ENCODE data around the gene TXLNB. TPM values are rescaled to one million over a fixed set of nuclear protein-coding genes. Genes with fewer than 3 reads are reported as not detected.
"Not testable (repeated sequence)": the region's sequence is repeated elsewhere in the genome, so short reads cannot be mapped to it uniquely, and the experiment has no call there.

The TXLNB gene
- polyA plus RNA-seq, 1 experiment = 0.44 TPM

GRCh38 chr6:139303185-139303584 lies 11.4 kb upstream of the TXLNB start:
- Histone ChIP-seq H3K36me3 (ENCODE audit: control insufficient read depth, insufficient read depth, low read length) (no peaks in the 10 kb centered on the region), H3K4me3 (ENCODE audit: low read depth, low read length) (no peak overlapping the region), H3K27me3 (ENCODE audit: control insufficient read depth, insufficient read depth, low read length) (no peaks in the 10 kb centered on the region)
- POLR2A ChIA-PET = no interaction called here
- CTCF ChIA-PET = no interaction called here
- TF ChIP-seq, protein P1, sequence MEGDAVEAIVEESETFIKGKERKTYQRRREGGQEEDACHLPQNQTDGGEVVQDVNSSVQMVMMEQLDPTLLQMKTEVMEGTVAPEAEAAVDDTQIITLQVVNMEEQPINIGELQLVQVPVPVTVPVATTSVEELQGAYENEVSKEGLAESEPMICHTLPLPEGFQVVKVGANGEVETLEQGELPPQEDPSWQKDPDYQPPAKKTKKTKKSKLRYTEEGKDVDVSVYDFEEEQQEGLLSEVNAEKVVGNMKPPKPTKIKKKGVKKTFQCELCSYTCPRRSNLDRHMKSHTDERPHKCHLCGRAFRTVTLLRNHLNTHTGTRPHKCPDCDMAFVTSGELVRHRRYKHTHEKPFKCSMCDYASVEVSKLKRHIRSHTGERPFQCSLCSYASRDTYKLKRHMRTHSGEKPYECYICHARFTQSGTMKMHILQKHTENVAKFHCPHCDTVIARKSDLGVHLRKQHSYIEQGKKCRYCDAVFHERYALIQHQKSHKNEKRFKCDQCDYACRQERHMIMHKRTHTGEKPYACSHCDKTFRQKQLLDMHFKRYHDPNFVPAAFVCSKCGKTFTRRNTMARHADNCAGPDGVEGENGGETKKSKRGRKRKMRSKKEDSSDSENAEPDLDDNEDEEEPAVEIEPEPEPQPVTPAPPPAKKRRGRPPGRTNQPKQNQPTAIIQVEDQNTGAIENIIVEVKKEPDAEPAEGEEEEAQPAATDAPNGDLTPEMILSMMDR (IDR thresholded peaks at IDR 0.05; ENCODE audit: insufficient read depth, low read depth, low read length) = no peak
- DNase-seq (ENCODE audit: low read depth) = no peak

DNA sequence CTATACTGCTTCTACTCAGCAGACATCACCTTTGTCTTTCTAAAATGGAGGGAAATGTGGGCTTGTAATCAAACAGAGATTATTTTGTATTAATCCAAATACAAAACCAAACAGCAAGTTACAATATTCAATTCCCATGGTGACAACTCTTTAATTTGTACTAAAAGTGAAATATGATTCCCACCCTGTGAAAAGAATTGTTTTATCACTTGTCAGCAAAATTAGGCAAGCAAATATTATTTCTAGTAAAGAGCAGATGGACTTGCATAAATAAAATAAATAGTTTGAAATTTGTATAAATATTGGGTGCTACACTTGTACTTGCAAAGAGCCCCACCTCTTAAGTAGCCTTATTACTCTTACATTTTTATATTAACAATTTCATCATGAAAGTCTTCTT lies 6.1 kb upstream of the TXLNB start:
- Histone ChIP-seq H3K4me3 (ENCODE audit: low read depth, low read length) (no peak overlapping the region), H3K27me3 (ENCODE audit: control insufficient read depth, insufficient read depth, low read length) (no peaks in the 10 kb centered on the region), H3K36me3 (ENCODE audit: control insufficient read depth, insufficient read depth, low read length) (no peaks in the 10 kb centered on the region)
- ChIA-PET POLR2A (interaction anchor here (0.6 kb wide), 1 partner anchor 18 kb away, joined by 3 read pairs; no protein-coding TSS in a partner anchor), CTCF (no interaction called here)
- no peak for DNase-seq (ENCODE audit: low read depth)
- TF ChIP-seq, protein P1 (IDR thresholded peaks at IDR 0.05; ENCODE audit: insufficient read depth, low read depth, low read length) = no peak

- H3K27me3 ChIP-seq (ENCODE audit: control insufficient read depth, insufficient read depth, low read length) = no peaks in the 10 kb centered on the region
- DNase-seq (ENCODE audit: low read depth) = no peak
- ChIA-PET CTCF (interaction anchor here (1.5 kb wide), 1 partner anchor 17 kb away, joined by 5 read pairs; no protein-coding TSS in a partner anchor), POLR2A (no interaction called here)
- no peak overlapping the region for H3K4me3 ChIP-seq (ENCODE audit: low read depth, low read length)
- TF ChIP-seq, protein P1 (IDR thresholded peaks at IDR 0.05; ENCODE audit: insufficient read depth, low read depth, low read length) = no peak
- no peaks in the 10 kb centered on the region for H3K36me3 ChIP-seq (ENCODE audit: control insufficient read depth, insufficient read depth, low read length)
Observed at GRCh38 chr6:139296927-139297326, 5.1 kb upstream of the TXLNB start.

DNA sequence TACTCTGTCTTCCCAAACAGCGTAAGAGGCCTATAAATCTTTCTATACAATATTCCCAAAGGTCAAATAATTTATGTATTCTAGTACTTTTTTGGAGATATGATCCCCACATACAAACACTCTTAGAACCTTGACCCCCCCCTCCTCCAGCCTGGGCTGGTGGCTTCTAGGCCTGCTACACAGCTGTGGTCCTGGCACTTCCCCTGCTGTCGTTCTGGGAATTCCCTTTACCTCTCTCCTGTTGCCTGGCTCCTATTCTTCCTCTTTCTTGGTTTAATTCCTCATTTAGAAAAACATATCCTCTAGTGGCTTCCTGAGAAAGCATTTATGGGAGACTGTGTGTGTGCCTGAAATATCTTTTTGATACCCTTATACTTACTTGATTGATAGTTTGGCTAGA lies 4.1 kb upstream of the TXLNB start:
- TF ChIP-seq, protein P1 (IDR thresholded peaks at IDR 0.05; ENCODE audit: insufficient read depth, low read depth, low read length) = no peak
- CTCF ChIA-PET = interaction anchor here (1.5 kb wide), 1 partner anchor 18 kb away, joined by 5 read pairs; no protein-coding TSS in a partner anchor
- POLR2A ChIA-PET = no interaction called here
- H3K36me3 ChIP-seq (ENCODE audit: control insufficient read depth, insufficient read depth, low read length) = no peaks in the 10 kb centered on the region
- no peak overlapping the region for H3K4me3 ChIP-seq (ENCODE audit: low read depth, low read length)
- H3K27me3 ChIP-seq (ENCODE audit: control insufficient read depth, insufficient read depth, low read length) = no peaks in the 10 kb centered on the region
- no peak for DNase-seq (ENCODE audit: low read depth)

DNA sequence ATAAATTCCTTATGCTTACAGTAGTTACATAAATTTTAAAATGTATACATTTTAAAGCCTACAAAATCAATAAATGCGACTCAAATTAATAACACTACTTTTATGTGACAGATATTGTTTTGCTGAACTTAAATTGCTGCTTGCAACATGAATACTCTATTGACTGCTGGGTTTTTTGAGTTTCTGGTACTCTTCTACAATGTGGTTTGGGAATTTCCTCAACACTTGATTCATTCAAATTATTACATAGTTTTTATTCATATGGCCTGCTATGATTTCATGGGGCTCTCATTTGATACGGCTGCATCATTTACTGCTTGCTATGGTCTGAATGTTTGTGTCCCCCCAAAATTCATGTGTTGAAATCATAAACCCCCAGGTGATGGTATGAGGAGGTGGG lies 2.3 kb upstream of the TXLNB start:
- ChIA-PET CTCF (no interaction called here), POLR2A (no interaction called here)
- DNase-seq (ENCODE audit: low read depth) = no peak
- Histone ChIP-seq H3K27me3 (ENCODE audit: control insufficient read depth, insufficient read depth, low read length) (no peaks in the 10 kb centered on the region), H3K36me3 (ENCODE audit: control insufficient read depth, insufficient read depth, low read length) (no peaks in the 10 kb centered on the region), H3K4me3 (ENCODE audit: low read depth, low read length) (no peak overlapping the region)
- TF ChIP-seq, protein P1 (IDR thresholded peaks at IDR 0.05; ENCODE audit: insufficient read depth, low read depth, low read length) = no peak

DNA sequence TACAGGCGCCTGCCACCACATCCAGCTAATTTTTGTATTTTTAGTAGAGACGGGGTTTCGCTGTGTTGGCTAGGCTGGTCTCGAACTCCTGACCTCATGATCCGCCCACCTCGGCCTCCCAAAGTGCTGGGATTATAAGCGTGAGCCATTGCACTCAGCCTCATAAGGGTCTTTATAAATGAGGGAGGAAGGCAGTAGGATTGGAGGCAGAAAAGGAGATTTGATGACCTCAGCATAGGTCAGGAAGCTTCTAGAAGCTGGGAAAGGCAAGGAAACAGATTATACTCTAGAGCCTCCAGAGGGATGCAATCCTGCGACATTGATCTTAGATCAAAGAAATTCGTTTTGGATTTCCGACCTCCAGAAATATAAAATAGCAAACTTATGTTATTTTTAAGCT lies 1.4 kb upstream of the TXLNB start:
- H3K36me3 ChIP-seq (ENCODE audit: control insufficient read depth, insufficient read depth, low read length); DNase-seq (ENCODE audit: low read depth); POLR2A ChIA-PET; H3K4me3 ChIP-seq (ENCODE audit: low read depth, low read length); H3K27me3 ChIP-seq (ENCODE audit: control insufficient read depth, insufficient read depth, low read length): not testable (repeated sequence)
- CTCF ChIA-PET = interaction anchor here (0.9 to 1.2 kb wide), 2 partner anchors 43 to 175 kb away, joined by 3 read pairs; no protein-coding TSS in a partner anchor

Measured in BJ (cell line).